Thoracic aorta (tissue), 2 donors: ENCODE results near the gene FXYD7. TPM values are rescaled to one million over a fixed set of nuclear protein-coding genes. Genes with fewer than 3 reads are reported as not detected.

Experiments
- ATAC-seq: fragments of 150-250 bp; one replicate; pipeline ENCODE4 v1.8.0; 2017; ENCODE audit warnings: low read depth; ENCODE audit not compliant: insufficient number of reproducible peaks, low FRiP score
- DNase-seq: peaks from one replicate; pipeline ENCODE4 v3.0.0-alpha.2; 2020; ENCODE audit warnings: low spot score
- H3K27ac ChIP-seq, 2 donors: fragments of 200-600 bp; sonication (generic); 1 replicate in 1 of 2; 2 replicates in 1 of 2; pipeline ENCODE4 v1.5.1; 2016; ENCODE audit warnings: mild to moderate bottlenecking in 2 of 2, moderate library complexity in 2 of 2
- H3K27me3 ChIP-seq: fragments of 200-600 bp; sonication (generic); replicated peaks from 2 replicates; pipeline ENCODE4 v1.6.0; 2016; ENCODE audit warnings: mild to moderate bottlenecking; ENCODE audit not compliant: insufficient read depth
- H3K36me3 ChIP-seq: fragments of 200-600 bp; sonication (generic); one replicate; pipeline ENCODE4 v1.5.1; 2016
- H3K4me1 ChIP-seq, 2 donors: fragments of 200-600 bp; sonication (generic); 1 replicate in 1 of 2; 2 replicates in 1 of 2; pipeline versions ENCODE4 v1.5.1 to v1.6.0; 2016; ENCODE audit warnings: low read depth in 2 of 2, mild to moderate bottlenecking in 1 of 2; ENCODE audit not compliant: control insufficient read depth in 1 of 2
- H3K4me3 ChIP-seq: fragments of 200-600 bp; sonication (generic); 2 replicates; pipeline ENCODE4 v1.5.1; 2016; ENCODE audit warnings: mild to moderate bottlenecking
- H3K9me3 ChIP-seq: fragments of 200-600 bp; sonication (generic); 2 replicates; pipeline ENCODE4 v1.5.1; 2016
- total RNA-seq, 2 donors: library from RNA; depleted of rRNA; stranded (reverse); fragments of >200 nt; gene quantifications; one replicate each; pipeline versions ENCODE4 v1.1.0 to v1.2.3, GENCODE V29; 2016
- TF ChIP-seq, protein P1 (sequence below): fragments of 200-600 bp; sonication (generic); IDR thresholded peaks from one replicate; pipeline ENCODE4 v1.5.1; 2019; ENCODE audit warnings: antibody characterized with exemption

The FXYD7 gene
- total RNA-seq, 2 donors from 2014 or later = not detected

DNA sequence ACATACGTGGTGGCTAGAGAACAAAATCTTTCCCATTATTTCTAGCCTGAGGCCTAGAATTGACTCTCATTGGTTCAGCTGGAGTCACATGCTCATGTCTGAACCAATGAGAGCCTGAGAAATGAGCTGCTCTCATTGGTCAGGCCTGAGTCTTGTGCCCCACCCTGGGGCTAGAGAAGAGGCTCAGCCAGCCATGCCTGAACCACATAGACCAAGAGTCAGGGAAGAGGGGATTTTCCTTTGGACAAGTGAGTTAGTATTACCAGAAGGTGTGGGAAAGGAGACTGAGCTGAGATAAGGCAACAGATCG is 18.3 kb downstream of the FXYD7 start:
- peaks cover 12% of the 10 kb centered on the region for H3K9me3 ChIP-seq
- DNase-seq (no peak), ATAC-seq (no peak)
- TF ChIP-seq, protein P1, sequence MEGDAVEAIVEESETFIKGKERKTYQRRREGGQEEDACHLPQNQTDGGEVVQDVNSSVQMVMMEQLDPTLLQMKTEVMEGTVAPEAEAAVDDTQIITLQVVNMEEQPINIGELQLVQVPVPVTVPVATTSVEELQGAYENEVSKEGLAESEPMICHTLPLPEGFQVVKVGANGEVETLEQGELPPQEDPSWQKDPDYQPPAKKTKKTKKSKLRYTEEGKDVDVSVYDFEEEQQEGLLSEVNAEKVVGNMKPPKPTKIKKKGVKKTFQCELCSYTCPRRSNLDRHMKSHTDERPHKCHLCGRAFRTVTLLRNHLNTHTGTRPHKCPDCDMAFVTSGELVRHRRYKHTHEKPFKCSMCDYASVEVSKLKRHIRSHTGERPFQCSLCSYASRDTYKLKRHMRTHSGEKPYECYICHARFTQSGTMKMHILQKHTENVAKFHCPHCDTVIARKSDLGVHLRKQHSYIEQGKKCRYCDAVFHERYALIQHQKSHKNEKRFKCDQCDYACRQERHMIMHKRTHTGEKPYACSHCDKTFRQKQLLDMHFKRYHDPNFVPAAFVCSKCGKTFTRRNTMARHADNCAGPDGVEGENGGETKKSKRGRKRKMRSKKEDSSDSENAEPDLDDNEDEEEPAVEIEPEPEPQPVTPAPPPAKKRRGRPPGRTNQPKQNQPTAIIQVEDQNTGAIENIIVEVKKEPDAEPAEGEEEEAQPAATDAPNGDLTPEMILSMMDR = no peak
- H3K4me1 ChIP-seq = no peaks in the 10 kb centered on the region
- H3K4me3 ChIP-seq = no peak overlapping the region
- no peak overlapping the region for H3K27ac ChIP-seq
- peaks cover 17% of the 10 kb centered on the region for H3K36me3 ChIP-seq
- no peaks in the 10 kb centered on the region for H3K27me3 ChIP-seq

GRCh38 chr19:35162471-35163326 is 19.6 kb downstream of the FXYD7 start:
- Histone ChIP-seq H3K9me3 (peaks cover 14% of the 10 kb centered on the region), H3K36me3 (peaks cover 20% of the 10 kb centered on the region), H3K4me3 (no peak overlapping the region), H3K27ac (no peak overlapping the region), H3K27me3 (no peaks in the 10 kb centered on the region), H3K4me1 (no peaks in the 10 kb centered on the region)
- TF ChIP-seq, protein P1 = no peak
- ATAC-seq (no peak), DNase-seq (no peak)

GRCh38 chr19:35164418-35164817 is 21.4 kb downstream of the FXYD7 start:
- Histone ChIP-seq H3K4me3 (no peak overlapping the region), H3K36me3 (peaks cover 24% of the 10 kb centered on the region), H3K27me3 (no peaks in the 10 kb centered on the region), H3K9me3 (peaks cover 14% of the 10 kb centered on the region), H3K4me1 (no peaks in the 10 kb centered on the region), H3K27ac (no peak overlapping the region)
- DNase-seq (no peak), ATAC-seq (no peak)
- TF ChIP-seq, protein P1 = no peak

DNA sequence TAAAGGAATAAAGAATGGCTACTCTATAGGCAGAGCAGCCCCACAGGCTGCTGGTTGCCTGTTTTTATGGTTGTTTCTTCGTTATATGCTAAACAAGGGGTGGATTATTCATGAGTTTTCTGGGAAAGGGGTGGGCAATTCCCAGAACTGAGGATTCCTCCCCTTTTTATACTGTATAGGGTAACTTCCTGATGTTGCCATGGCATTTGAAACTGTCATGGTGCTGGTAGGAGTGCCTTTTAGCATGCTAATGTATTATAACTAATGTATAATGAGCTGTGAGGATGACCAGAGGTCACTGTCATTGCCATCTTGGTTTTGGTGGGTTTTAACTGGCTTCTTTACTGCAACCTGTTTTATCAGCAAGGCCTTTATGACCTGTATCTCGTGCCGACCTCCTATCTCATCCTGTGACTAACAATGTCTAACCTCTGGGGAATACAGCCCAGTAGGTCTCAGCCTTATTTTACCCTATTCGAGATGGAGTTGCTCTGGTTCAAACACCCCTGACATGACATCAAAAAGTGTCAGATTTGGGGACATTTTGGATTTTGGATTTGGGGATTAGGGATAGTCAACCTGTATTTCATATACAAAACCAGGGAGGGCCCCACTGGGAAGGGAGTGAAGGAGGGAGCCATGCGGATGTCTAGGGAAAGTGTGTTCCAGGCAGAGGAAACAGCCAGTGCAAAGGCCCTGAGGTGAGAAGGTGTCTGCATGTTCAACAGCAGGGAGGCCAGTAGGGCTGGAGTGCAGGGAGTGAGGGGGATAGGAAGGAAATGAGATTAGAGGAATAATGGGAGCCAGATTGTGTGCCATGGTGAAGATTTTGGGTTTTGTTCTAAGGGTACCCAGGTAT is 22.4 kb downstream of the FXYD7 start:
- no peaks in the 10 kb centered on the region for H3K27me3 ChIP-seq
- TF ChIP-seq, protein P1 = no peak
- no peak overlapping the region for H3K27ac ChIP-seq
- peaks cover 14% of the 10 kb centered on the region for H3K9me3 ChIP-seq
- H3K36me3 ChIP-seq = peaks cover 24% of the 10 kb centered on the region
- DNase-seq = no peak
- no peak overlapping the region for H3K4me3 ChIP-seq
- H3K4me1 ChIP-seq = no peaks in the 10 kb centered on the region
- no peak for ATAC-seq
